Glutamatergic neuron (in vitro differentiated cells): ENCODE measurements around the gene KRT15. TPM values are rescaled to one million over a fixed set of nuclear protein-coding genes. Genes with fewer than 3 reads are reported as not detected.

ENCODE experiments used
- DNase-seq: peaks from one replicate; pipeline ENCODE4 v3.0.0; 2022
- H3K27ac Mint-ChIP-seq: one replicate; pipeline ENCODE4 v1.8.0; 2020; ENCODE audit warnings: mild to moderate bottlenecking, mixed read lengths, inconsistent platforms; ENCODE audit not compliant: unreplicated experiment
- H3K27me3 Mint-ChIP-seq: one replicate; pipeline ENCODE4 v1.8.0; 2020; ENCODE audit warnings: mild to moderate bottlenecking, moderate library complexity, mixed read lengths, inconsistent platforms; ENCODE audit not compliant: unreplicated experiment
- H3K36me3 Mint-ChIP-seq: one replicate; pipeline ENCODE4 v1.8.0; 2020; ENCODE audit warnings: mild to moderate bottlenecking, mixed read lengths, inconsistent platforms; ENCODE audit not compliant: unreplicated experiment
- H3K4me1 Mint-ChIP-seq: one replicate; pipeline ENCODE4 v1.8.0; 2020; ENCODE audit warnings: mild to moderate bottlenecking, low read depth, mixed read lengths, inconsistent platforms; ENCODE audit not compliant: unreplicated experiment
- H3K4me3 Mint-ChIP-seq: one replicate; pipeline ENCODE4 v1.8.0; 2020; ENCODE audit warnings: mild to moderate bottlenecking, mixed read lengths, inconsistent platforms; ENCODE audit not compliant: unreplicated experiment
- H3K9me3 Mint-ChIP-seq: one replicate; pipeline ENCODE4 v1.8.0; 2020; ENCODE audit warnings: mild to moderate bottlenecking, moderate library complexity, mixed read lengths, inconsistent platforms; ENCODE audit not compliant: unreplicated experiment
- total RNA-seq: library from RNA; stranded (reverse); fragmentation: NEBNext Ultra II Directional; extraction: Animal tissue kit (Norgen Biotek cat#: 25700); gene quantifications from one replicate; pipeline ENCODE4 v1.2.1, GENCODE V29; 2021; ENCODE audit not compliant: unreplicated experiment
- TF ChIP-seq, protein P1 (sequence below): fragments of 200-600 bp; sonication (generic); IDR thresholded peaks from one replicate; pipeline ENCODE4 v1.5.0; 2021; ENCODE audit not compliant: partially characterized antibody, unreplicated experiment

Gene KRT15
- total RNA-seq, 1 donor from 2014 or later = not detected

DNA sequence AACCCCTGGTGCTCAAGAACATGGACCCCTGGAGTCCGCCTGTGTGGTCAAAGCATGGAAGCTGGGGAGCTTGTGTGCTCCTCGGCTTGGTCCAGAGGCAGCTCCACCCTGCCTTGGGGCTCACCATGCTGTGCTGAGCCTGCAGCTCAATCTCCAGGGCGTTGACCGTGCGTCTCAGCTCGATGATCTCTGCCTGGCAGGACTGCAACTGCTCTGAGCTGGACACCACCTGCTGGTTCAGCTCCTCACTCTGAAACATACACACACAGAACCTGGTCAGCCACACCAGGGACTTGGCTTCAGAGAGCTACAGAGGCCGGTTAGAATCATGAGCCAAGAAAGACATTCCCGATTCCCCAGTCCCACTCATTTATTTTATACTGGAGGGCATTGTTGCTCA lies 40.5 kb downstream of the KRT15 start:
- H3K4me1 Mint-ChIP-seq = no peaks in the 10 kb centered on the region
- TF ChIP-seq, protein P1, sequence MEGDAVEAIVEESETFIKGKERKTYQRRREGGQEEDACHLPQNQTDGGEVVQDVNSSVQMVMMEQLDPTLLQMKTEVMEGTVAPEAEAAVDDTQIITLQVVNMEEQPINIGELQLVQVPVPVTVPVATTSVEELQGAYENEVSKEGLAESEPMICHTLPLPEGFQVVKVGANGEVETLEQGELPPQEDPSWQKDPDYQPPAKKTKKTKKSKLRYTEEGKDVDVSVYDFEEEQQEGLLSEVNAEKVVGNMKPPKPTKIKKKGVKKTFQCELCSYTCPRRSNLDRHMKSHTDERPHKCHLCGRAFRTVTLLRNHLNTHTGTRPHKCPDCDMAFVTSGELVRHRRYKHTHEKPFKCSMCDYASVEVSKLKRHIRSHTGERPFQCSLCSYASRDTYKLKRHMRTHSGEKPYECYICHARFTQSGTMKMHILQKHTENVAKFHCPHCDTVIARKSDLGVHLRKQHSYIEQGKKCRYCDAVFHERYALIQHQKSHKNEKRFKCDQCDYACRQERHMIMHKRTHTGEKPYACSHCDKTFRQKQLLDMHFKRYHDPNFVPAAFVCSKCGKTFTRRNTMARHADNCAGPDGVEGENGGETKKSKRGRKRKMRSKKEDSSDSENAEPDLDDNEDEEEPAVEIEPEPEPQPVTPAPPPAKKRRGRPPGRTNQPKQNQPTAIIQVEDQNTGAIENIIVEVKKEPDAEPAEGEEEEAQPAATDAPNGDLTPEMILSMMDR = no peak
- H3K36me3 Mint-ChIP-seq = no peaks in the 10 kb centered on the region
- H3K4me3 Mint-ChIP-seq = no peak overlapping the region
- peaks cover 2% of the 10 kb centered on the region for H3K27me3 Mint-ChIP-seq
- H3K27ac Mint-ChIP-seq = no peak overlapping the region
- no peak for DNase-seq
- no peaks in the 10 kb centered on the region for H3K9me3 Mint-ChIP-seq

- no peaks in the 10 kb centered on the region for H3K36me3 Mint-ChIP-seq
- no peak for DNase-seq
- TF ChIP-seq, protein P1 = no peak
- no peak overlapping the region for H3K27ac Mint-ChIP-seq
- H3K9me3 Mint-ChIP-seq = no peaks in the 10 kb centered on the region
- no peak overlapping the region for H3K4me3 Mint-ChIP-seq
- H3K27me3 Mint-ChIP-seq = peaks cover 4% of the 10 kb centered on the region
- H3K4me1 Mint-ChIP-seq = no peaks in the 10 kb centered on the region
Measured at GRCh38 chr17:41476866-41477815, 41.5 kb downstream of the KRT15 start.

DNA sequence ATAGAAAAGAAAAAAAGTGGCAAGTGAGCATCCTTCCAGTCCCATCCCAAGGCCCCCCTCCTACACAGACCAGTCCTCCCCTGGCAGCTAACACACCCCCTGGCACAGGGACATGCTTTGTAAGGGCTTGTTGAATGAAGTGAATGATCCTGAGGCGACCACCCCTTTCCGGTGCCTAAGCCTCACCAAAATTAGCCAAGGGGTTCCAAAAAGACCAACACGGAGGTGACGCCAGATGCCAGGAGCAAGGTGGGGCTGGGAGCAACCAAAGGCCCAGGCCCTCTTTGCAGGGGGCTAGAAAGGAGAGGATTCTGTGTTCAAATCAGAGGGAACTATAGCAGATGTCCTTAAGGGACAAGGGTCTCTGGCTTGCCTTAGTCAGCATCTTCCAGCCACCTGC lies 43.3 kb downstream of the KRT15 start:
- no peaks in the 10 kb centered on the region for H3K9me3 Mint-ChIP-seq
- no peaks in the 10 kb centered on the region for H3K4me1 Mint-ChIP-seq
- no peak overlapping the region for H3K27ac Mint-ChIP-seq
- DNase-seq = no peak
- TF ChIP-seq, protein P1 = no peak
- H3K27me3 Mint-ChIP-seq = peaks cover 4% of the 10 kb centered on the region
- no peak overlapping the region for H3K4me3 Mint-ChIP-seq
- peaks cover 12% of the 10 kb centered on the region for H3K36me3 Mint-ChIP-seq

DNA sequence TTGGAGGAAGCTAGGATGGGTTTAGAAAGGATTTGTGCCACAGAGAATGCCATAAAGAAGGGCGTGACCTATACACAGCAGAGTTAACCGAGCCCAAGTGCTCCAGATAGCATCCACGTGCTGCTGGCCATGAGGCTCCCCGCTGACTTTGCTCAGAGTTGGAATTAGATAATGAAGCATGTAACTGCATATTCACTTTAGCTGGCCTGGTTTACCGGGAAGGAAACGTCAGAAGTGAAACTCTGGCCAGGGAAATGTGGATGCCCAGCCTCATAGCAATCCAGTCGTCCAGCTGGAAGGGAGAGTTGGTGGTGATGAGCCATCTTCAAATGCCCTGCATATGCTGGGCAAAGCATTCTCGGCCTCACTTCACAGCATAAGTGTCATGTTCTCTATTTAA lies 43.8 kb downstream of the KRT15 start:
- H3K4me3 Mint-ChIP-seq = no peak overlapping the region
- no peak for DNase-seq
- no peak overlapping the region for H3K27ac Mint-ChIP-seq
- peaks cover 12% of the 10 kb centered on the region for H3K36me3 Mint-ChIP-seq
- no peaks in the 10 kb centered on the region for H3K4me1 Mint-ChIP-seq
- H3K27me3 Mint-ChIP-seq = peaks cover 4% of the 10 kb centered on the region
- no peaks in the 10 kb centered on the region for H3K9me3 Mint-ChIP-seq
- TF ChIP-seq, protein P1 = no peak

DNA sequence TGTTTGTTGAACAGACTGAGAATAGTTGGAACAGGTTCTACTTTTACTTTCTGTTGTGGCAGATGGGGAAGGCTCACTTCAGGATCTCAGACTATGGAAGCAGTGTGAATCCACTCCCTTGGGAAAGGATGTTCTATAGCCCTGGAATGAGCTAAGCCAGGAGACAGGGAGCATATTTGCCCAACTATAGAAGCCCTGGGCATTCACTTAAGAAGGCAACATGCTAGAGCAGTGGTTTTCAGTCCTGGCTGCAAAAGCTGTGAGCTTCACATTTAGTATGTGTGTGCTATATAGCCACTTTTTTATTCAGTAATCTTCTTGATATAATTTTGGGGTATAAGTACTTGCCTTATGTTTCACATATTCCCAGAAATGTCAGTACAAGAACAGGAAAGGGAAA lies 50.3 kb downstream of the KRT15 start:
- no peak for DNase-seq
- H3K4me3 Mint-ChIP-seq = no peak overlapping the region
- no peak overlapping the region for H3K27ac Mint-ChIP-seq
- peaks cover 12% of the 10 kb centered on the region for H3K36me3 Mint-ChIP-seq
- TF ChIP-seq, protein P1 = no peak
- H3K4me1 Mint-ChIP-seq = no peaks in the 10 kb centered on the region
- H3K9me3 Mint-ChIP-seq = peaks cover 3% of the 10 kb centered on the region
- peaks cover 2% of the 10 kb centered on the region for H3K27me3 Mint-ChIP-seq
